ENCODE data around the gene CNPPD1. TPM values are rescaled to one million over a fixed set of nuclear protein-coding genes. Genes with fewer than 3 reads are reported as not detected.

The CNPPD1 gene
- total and polyA plus RNA-seq, 2 of the 8 experiments (the other 6 are each of a cell fraction or from before 2014, with no cell fraction given) = 32.9 to 35.9 TPM

- TF ChIP-seq CHD7 (IDR thresholded peaks at IDR 0.05; ENCODE audit: insufficient replicate concordance, low read length) (no peak), RFX5 (IDR thresholded peaks at IDR 0.05; ENCODE audit: borderline replicate concordance, low read depth, low read length) (no peak), POLR2AphosphoS5 (IDR thresholded peaks at IDR 0.05; ENCODE audit: low read depth, low read length) (no peak), SRF (IDR thresholded peaks at IDR 0.05; ENCODE audit: low read depth, low read length) (no peak), HDAC2 (IDR thresholded peaks at IDR 0.05; ENCODE audit: borderline replicate concordance in 1 of 2, low read depth in 2 of 2, low read length in 2 of 2) (no peak), TAF1 (IDR thresholded peaks at IDR 0.05; ENCODE audit: low read depth, low read length) (no peak), POU5F1 (IDR thresholded peaks at IDR 0.05; ENCODE audit: low read depth, low read length) (no peak), CREB1 (IDR thresholded peaks at IDR 0.05) (no peak), MAFK (IDR thresholded peaks at IDR 0.05; ENCODE audit: low read depth, low read length) (no peak), RXRA (IDR thresholded peaks at IDR 0.05; ENCODE audit: insufficient read depth, low read depth, low read length) (no peak), POLR2A (IDR thresholded peaks at IDR 0.05; ENCODE audit: control extremely low read depth in 1 of 2, low read depth in 2 of 2, low read length in 2 of 2) (no peak), TCF12 (IDR thresholded peaks at IDR 0.05; ENCODE audit: low read depth, low read length) (no peak)
Measured at GRCh38 chr2:219215871-219216534, 39.3 kb upstream of the CNPPD1 start (continued).

All from H1 (cell line).